GM12874 (cell line): Measurements from ENCODE around the gene CCDC85A.

ENCODE experiments used
- TF ChIP-seq, protein P1 (sequence below): IDR thresholded peaks from 2 replicates; pipeline ENCODE4 v1.5.1; 2011; ENCODE audit warnings: low read depth, mild to moderate bottlenecking, control low read depth, low read length, moderate library complexity; ENCODE audit not compliant: insufficient read depth

Gene CCDC85A

DNA sequence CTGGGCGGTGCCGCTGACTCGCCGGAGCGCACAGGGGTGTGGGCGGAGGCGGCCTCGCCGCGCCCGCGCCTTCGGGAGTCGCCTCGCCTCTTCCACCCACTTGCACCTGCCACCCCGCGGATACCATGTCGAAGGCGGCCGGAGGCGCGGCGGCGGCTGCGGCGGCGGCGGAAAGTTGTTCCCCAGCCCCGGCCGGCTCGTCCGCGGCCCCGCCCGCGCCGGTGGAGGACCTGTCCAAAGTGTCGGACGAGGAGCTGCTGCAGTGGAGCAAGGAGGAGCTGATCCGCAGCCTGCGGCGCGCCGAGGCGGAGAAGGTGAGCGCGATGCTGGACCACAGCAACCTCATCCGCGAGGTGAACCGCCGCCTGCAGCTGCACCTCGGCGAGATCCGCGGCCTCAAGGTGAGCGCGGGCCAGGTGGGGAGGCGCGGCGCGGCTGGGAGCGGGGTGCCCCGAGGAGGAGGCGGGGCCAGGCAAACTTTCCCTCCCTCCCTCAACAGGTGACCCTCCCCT lies 766 bp downstream of the CCDC85A start:
- TF ChIP-seq, protein P1, sequence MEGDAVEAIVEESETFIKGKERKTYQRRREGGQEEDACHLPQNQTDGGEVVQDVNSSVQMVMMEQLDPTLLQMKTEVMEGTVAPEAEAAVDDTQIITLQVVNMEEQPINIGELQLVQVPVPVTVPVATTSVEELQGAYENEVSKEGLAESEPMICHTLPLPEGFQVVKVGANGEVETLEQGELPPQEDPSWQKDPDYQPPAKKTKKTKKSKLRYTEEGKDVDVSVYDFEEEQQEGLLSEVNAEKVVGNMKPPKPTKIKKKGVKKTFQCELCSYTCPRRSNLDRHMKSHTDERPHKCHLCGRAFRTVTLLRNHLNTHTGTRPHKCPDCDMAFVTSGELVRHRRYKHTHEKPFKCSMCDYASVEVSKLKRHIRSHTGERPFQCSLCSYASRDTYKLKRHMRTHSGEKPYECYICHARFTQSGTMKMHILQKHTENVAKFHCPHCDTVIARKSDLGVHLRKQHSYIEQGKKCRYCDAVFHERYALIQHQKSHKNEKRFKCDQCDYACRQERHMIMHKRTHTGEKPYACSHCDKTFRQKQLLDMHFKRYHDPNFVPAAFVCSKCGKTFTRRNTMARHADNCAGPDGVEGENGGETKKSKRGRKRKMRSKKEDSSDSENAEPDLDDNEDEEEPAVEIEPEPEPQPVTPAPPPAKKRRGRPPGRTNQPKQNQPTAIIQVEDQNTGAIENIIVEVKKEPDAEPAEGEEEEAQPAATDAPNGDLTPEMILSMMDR: no peak

- TF ChIP-seq, protein P1: no peak
Measured at GRCh38 chr2:56185101-56185581, 1.4 kb downstream of the CCDC85A start.

DNA sequence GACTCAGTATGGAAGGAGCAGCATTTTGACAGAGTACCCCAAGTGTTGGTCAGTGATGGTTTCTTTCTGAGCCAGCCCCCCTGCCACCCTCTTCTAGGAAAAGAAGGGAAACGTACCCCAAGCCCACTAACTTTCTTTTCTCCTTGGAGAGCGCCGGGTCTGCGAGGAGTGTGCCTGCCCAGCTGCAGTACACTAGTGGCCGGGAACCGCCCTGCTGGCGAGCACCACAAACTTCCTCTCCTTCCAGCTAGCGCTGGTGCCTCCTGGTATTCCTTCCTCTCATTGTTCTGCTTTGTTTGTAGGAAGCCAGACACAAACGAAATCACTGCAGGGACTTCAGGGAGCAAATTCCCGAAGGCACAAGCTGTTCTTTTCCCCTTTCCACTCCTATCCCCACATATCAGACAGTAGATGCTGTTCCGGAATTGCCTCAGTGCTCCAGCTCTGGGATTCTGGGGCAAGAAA lies 1.8 kb downstream of the CCDC85A start:
- TF ChIP-seq, protein P1: no peak

GRCh38 chr2:56191617-56192016 lies 7.8 kb downstream of the CCDC85A start:
- TF ChIP-seq, protein P1: peak; percentile 58

GRCh38 chr2:56192664-56193305 lies 9.0 kb downstream of the CCDC85A start:
- TF ChIP-seq, protein P1: no peak

DNA sequence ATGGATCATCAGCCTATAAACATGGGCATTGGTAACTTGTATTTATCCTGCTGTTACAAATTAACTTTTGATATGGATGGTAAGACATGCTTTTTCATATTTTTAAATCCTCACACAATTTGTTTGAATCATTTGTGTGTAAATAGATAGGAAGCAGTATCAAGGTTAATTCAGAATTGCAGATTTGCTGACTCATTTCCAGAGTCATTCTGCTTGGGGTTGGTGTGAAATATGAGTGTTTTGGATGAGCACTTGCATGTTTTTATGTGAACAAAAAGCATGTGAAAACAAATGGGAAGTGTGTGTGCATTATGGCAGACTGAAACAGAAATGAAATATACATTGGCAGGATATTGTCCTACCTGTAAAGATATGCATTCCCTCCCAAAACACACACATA lies 11.8 kb downstream of the CCDC85A start:
- TF ChIP-seq, protein P1: no peak

DNA sequence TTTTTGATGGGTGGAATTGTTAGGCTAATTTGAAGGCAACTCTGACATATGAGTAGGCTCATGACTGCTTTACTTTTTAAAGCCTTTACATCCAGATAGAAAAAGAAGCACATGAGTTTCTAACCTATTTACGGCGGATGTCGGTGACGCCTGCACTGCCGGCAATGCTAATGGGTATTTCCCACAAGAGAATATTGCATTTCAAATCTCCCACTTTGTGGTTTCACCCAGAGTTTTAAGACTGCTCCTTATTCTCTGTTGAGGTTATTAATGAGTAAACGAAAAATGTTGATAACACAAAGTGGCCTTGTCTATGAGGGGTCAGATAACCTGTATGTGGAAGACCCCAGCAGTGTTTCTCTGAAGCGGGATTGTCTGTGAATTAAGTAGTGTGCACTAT lies 14.0 kb downstream of the CCDC85A start:
- TF ChIP-seq, protein P1: no peak
